GM18951 (cell line): ENCODE data around the gene CDT1.
"Not testable (repeated sequence)": the region's sequence is repeated elsewhere in the genome, so short reads cannot be mapped to it uniquely, and the experiment has no call there.

Experiments used
- POLR2A ChIP-seq: IDR thresholded peaks from 4 replicates; pipeline ENCODE4 v1.6.1; 2011; ENCODE audit warnings: mild to moderate bottlenecking; ENCODE audit not compliant: insufficient read length, insufficient read depth; ENCODE audit errors: extremely low read depth
- in situ Hi-C: fragments of 300-500 bp; cut with MboI; formaldehyde crosslinking; loops from one replicate; pipeline ENCODE4 v1.12.0; 2022; ENCODE audit warnings: low sequenced_read_pairs, mixed read lengths, inconsistent platforms; ENCODE audit not compliant: unreplicated experiment

The CDT1 gene

GRCh38 chr16:88762258-88762870, 41.2 kb upstream of the CDT1 start:
- TF ChIP-seq POLR2A, result no peak
- in situ Hi-C loops, result no loop called here

GRCh38 chr16:88762941-88763340, 40.6 kb upstream of the CDT1 start:
- TF ChIP-seq POLR2A, result no peak
- in situ Hi-C loops, result no loop called here

- no peak for TF ChIP-seq POLR2A
- in situ Hi-C loops, result no loop called here
Measured at GRCh38 chr16:88763502-88764053, 40.0 kb upstream of the CDT1 start.

DNA sequence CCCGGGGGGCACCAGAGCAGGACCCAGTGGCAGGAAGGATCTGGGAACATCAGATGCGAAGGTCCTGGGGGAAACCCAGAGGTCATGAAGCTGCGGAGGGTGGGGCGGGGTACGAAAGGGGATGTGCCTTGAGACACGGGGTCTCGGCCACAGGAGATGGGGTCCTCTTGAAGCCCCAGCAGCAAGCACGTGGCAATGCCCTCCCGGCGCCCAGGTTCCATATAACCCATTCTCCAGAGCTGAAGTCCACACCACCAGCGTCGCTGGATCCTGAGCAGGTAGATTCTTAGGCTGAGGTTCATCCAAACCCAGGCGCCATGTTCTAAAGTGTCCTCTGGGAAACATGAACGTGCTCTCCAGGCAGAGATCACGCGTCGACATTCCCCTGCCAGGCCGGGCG, 39.5 kb upstream of the CDT1 start:
- in situ Hi-C loops, result no loop called here
- no peak for TF ChIP-seq POLR2A

- in situ Hi-C loops, result no loop called here
- no peak for TF ChIP-seq POLR2A
Measured at GRCh38 chr16:88764913-88765349, 38.7 kb upstream of the CDT1 start.

GRCh38 chr16:88766975-88767374, 36.6 kb upstream of the CDT1 start:
- no peak for TF ChIP-seq POLR2A
- in situ Hi-C loops, result no loop called here

- no peak for TF ChIP-seq POLR2A
- in situ Hi-C loops, result no loop called here
Measured at GRCh38 chr16:88767546-88768070, 36.0 kb upstream of the CDT1 start.

DNA sequence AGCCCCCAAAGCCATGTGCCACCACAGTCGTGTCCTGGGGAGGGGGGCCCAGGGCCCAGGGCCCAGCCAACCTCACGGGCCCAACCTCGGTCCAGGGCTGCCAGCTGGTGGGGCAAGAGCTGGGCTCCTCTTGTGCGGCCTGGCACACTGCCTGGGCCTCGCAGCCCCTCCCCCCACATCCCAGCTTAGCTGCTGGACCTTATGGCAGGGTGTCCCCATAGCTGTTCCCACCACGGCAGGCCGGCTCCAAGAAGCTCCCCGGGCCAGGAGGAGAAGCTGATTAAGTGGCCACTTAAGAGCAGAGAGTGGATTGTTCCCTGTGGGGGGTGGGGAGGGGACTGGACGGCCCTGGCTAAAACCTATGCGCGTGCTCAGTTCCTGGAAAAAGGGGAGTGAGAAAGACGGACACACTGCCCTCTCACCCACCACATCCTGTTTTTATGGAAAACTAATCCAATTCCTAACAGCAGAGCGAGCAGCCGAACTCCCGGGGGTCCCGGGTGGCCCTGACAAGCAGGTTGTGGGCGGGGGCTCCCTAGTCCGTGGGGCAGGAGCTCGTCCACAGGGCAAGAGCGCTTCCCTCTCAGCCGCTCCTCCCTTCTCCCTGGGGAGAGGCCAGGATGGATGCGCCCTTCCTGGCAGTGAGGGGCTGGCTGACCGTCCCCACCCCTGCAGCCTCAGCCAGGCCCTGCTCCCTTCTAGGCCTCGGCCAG, 35.4 kb upstream of the CDT1 start:
- in situ Hi-C loops, result no loop called here
- TF ChIP-seq POLR2A, result no peak

DNA sequence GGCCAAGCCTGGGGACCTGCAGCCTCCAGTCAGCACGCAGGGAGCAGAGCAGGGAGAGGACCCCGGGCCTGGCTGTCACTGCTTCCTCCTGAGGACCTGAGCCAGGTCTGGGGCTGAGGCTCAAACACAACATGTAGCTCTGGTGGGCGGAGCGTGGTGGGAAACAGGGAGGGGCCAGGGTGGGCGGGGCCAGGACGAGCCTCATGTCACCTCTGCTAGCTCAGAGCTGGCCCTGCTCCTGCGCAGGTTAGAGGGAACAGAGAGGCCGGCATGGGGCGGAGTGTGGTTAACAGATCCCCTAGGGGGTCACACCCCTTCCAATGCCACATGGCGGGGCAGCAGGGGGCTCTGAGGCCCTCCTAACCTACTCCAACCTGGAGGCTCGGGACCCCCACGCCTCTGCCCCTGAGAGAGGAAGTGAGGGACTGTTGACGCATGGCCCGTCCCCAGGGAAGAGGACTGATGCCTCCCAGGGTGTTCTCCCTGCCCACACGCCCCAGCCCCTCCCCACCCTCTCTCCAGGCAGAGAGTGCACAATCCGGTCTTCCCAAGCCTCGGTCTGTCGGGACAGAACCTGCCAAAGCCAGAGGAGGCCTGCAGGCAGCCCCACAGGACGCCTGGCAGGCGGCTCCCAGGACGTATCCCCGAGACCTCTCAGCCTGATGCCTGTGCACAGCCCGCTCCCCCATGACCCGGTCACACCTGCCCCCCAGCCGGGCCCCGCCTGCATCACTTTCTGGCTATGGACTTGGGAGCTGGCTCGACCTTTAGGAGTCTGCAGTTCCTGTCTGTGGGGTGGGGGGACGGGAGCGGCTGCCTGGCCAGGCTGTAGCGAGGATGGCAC, 33.8 kb upstream of the CDT1 start:
- in situ Hi-C loops, result no loop called here
- TF ChIP-seq POLR2A, result no peak

DNA sequence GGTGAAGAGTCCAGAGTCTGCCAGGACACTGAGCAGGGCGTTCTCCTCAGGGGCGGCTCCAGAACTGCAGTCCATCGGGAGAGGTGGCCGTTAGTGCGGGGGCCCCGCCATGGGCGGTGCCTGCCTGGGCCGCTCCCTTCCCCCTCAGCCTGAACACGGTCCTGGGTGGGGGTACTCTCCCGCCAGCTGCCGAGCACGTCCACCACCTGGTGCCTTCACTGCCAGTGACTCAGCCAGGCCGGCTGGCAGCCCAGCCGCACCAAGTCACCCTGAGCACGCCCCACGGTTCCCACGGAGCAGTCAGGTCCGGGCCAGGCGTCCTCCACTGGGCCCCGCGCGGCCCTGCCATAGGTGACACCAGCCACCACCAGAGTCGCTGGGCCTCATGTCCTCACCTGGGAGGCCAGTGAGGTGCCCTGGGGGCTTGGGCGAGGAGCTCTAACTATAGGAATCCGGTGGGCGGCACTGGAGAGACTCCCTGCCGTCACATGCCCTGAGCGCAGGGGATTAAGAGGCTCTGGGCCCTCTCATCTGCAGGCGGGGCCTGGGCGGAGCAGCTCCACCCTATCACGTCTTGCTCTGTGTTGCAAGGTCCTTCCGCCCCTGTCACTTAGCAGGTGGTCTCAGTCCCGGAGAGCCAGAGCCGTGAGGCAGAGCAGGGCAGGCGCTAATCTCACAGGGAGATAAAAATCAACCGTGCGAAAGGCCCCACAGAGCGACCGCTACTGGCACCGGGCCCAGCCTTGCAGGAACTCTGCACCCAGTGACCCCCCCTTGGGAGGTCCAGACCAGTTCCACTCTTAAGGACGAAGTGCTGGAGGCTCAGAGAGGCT, 32.9 kb upstream of the CDT1 start:
- in situ Hi-C loops, result no loop called here
- TF ChIP-seq POLR2A, result no peak

DNA sequence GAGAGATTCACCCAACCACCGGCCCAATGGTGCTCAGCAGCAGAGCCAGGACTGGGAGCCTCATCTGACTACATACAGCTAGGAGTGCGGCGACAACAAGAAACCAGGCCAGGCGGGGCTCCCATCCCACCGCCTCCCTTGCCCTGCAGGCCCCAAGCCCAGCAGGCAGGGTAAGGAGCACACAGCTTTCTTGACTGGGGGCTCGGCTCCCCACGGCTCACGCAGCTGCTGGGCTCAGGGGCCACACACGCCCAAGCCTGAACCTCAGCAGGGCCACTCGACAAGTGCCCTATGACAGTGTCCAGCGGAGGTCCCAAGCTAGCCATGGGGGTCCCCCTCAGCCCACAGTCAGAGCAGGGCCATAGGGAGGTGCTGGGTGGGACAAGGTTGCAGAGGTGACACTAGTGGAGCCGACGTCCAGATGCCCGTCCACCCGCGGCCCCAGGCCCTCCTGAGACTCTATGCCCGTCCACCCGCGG, 32.3 kb upstream of the CDT1 start:
- in situ Hi-C loops, result no loop called here

DNA sequence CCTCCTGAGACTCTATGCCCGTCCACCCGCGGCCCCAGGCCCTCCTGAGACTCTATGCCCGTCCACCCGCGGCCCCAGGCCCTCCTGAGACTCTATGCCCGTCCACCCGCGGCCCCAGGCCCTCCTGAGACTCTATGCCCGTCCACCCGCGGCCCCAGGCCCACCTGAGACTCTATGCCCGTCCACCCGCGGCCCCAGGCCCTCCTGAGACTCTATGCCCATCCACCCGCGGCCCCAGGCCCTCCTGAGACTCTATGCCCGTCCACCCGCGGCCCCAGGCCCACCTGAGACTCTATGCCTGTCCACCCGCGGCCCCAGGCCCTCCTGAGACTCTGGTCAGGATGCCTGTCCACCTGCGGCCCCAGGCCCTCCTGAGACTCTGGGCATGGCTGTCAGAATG, 31.8 kb upstream of the CDT1 start:
- in situ Hi-C loops, result not testable (repeated sequence)

More for the DNA sequence above, 32.3 kb upstream of the CDT1 start:
- no peak for TF ChIP-seq POLR2A
